Large intestine (tissue), 12 donors: Measurements from ENCODE around the gene SHLD2. TPM values are rescaled to one million over a fixed set of nuclear protein-coding genes. Genes with fewer than 3 reads are reported as not detected.

ENCODE experiments used
- DNase-seq, 2 donors: peaks; one replicate each; pipeline versions ENCODE4 v3.0.0 to v3.0.0-alpha.2; 2013
- H3K27ac ChIP-seq: one replicate; pipeline ENCODE4 v1.5.1; 2013; ENCODE audit warnings: low read length
- H3K27me3 ChIP-seq: 2 replicates; pipeline ENCODE4 v1.6.1; 2013; ENCODE audit warnings: low read length; ENCODE audit not compliant: control insufficient read depth, insufficient read depth
- H3K36me3 ChIP-seq: 2 replicates; pipeline ENCODE4 v1.6.1; 2013; ENCODE audit warnings: low read length; ENCODE audit not compliant: control insufficient read depth, insufficient read depth
- H3K4me1 ChIP-seq: one replicate; pipeline ENCODE4 v1.6.1; 2013; ENCODE audit warnings: low read length; ENCODE audit not compliant: control insufficient read depth, insufficient read depth
- H3K4me3 ChIP-seq: one replicate; pipeline ENCODE4 v1.5.1; 2013; ENCODE audit warnings: low read length
- H3K9me3 ChIP-seq: one replicate; pipeline ENCODE4 v1.6.1; 2013; ENCODE audit warnings: mild to moderate bottlenecking, low read depth, low read length, moderate library complexity; ENCODE audit not compliant: control insufficient read depth
- WGBS: methylation state at CpG from one replicate; pipeline ENCODE4 v1.1.5; 2013; ENCODE audit warnings: low lambda C conversion rate; ENCODE audit not compliant: insufficient coverage; 5-methylcytosine and 5-hydroxymethylcytosine counted together
- long read RNA-seq, 11 donors: transcript quantifications; one replicate each; lab custom pipeline, GENCODE V29; 2026
- polyA plus RNA-seq: library from polyadenylated mRNA; unstranded; fragments of 120-200 nt; gene quantifications from one replicate; pipeline ENCODE4 v1.2.1, GENCODE V29; 2013

The SHLD2 gene, protein sequence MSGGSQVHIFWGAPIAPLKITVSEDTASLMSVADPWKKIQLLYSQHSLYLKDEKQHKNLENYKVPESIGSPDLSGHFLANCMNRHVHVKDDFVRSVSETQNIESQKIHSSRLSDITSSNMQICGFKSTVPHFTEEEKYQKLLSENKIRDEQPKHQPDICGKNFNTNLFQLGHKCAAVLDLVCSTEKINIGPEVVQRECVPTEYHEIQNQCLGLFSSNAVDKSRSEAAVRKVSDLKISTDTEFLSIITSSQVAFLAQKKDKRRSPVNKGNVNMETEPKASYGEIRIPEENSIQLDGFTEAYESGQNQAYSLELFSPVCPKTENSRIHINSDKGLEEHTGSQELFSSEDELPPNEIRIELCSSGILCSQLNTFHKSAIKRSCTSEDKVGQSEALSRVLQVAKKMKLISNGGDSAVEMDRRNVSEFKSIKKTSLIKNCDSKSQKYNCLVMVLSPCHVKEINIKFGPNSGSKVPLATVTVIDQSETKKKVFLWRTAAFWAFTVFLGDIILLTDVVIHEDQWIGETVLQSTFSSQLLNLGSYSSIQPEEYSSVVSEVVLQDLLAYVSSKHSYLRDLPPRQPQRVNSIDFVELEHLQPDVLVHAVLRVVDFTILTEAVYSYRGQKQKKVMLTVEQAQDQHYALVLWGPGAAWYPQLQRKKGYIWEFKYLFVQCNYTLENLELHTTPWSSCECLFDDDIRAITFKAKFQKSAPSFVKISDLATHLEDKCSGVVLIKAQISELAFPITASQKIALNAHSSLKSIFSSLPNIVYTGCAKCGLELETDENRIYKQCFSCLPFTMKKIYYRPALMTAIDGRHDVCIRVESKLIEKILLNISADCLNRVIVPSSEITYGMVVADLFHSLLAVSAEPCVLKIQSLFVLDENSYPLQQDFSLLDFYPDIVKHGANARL
- 35.9 TPM for polyA plus RNA-seq
- long read RNA-seq, donor 1, partial matches to known transcripts = 0 of 3 reads
- long read RNA-seq, donor 1, other reads (novel, unspliced or antisense) = 0 of 3 reads
- long read RNA-seq, donor 2, partial matches to known transcripts = 0 of 3 reads
- long read RNA-seq, donor 2, other reads (novel, unspliced or antisense) = 0 of 3 reads
- long read RNA-seq, donor 3 = 0 reads
- long read RNA-seq, donor 4 = 0 reads
- long read RNA-seq, donor 5, partial matches to known transcripts = 0 of 2 reads
- long read RNA-seq, donor 5, other reads (novel, unspliced or antisense) = 0 of 2 reads
- long read RNA-seq, donor 6, transcript SHLD2-202 (10 exons, 3,614 nt) = major isoform, 5 of 13 reads
- long read RNA-seq, donor 6, partial matches to known transcripts = 6 of 13 reads
- long read RNA-seq, donor 6, other reads (novel, unspliced or antisense) = 0 of 13 reads
- long read RNA-seq, donor 7, partial matches to known transcripts = 25 of 42 reads
- long read RNA-seq, donor 7, other reads (novel, unspliced or antisense) = 16 of 42 reads
- long read RNA-seq, donor 8, partial matches to known transcripts = 8 of 9 reads
- long read RNA-seq, donor 8, other reads (novel, unspliced or antisense) = 0 of 9 reads
- long read RNA-seq, donor 9, partial matches to known transcripts = 0 of 2 reads
- long read RNA-seq, donor 9, other reads (novel, unspliced or antisense) = 0 of 2 reads
- long read RNA-seq, donor 10, partial matches to known transcripts = 58 of 98 reads
- long read RNA-seq, donor 10, other reads (novel, unspliced or antisense) = 35 of 98 reads
- long read RNA-seq, donor 11, partial matches to known transcripts = 0 of 5 reads
- long read RNA-seq, donor 11, other reads (novel, unspliced or antisense) = 0 of 5 reads

DNA sequence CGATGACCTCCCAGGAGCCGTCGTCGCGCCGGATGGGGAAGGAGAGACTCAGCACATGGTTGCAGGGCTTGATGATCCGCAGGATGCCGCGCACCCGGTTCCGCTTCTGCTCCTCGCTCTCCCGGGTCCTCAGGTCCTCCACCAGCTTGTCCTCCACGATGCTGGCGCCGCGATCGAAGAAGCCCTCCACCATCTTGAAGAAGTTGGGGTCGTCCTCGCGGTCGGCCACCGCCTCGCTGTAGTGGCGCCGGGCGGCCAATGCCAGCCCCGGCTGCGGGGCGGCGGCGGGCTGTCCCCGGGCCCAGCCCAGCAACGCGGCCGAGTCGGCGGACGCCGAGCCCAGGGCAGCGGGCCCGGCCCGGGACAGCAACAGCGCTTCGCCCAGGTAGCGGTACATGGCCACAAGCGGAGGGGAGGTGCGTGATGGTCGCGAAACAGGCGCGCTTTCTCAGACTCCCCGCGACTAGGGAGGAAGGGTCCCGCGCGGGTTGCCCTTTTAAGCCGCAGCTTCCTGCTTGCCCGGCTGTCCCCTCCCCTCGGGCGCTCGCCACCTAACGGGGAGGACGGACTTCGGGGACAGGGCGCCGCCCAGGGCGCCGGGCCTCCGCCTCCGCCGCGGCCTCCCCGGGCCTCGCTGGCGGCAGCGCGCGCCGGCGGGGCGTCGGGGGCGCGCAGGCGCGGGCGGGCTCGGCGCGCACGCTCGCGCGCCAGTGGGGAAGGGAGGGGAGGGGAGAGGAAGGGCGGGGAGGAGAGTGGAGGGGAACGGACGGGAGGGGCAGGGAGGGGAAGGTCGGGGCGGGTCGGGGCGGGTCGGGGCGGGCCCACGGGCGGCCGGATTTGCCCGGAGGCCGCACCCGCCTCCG, at the start of gene SHLD2, which contains the start of gene GLUD1:
SHLD2 (plus strand) TSS at position 834 of the 863 bp plus-strand sequence. CDS start 56,149 bp downstream, outside the sequence.
GLUD1 (minus strand) TSS at position 471 of the 863 bp plus-strand sequence; CDS start at position 397, 74 bp downstream.
- Histone ChIP-seq H3K36me3 (peaks cover 6% of the 10 kb centered on the region), H3K4me1 (peaks cover 8% of the 10 kb centered on the region), H3K27me3 (no peaks in the 10 kb centered on the region), H3K9me3 (no peaks in the 10 kb centered on the region), H3K27ac (peak within 1 kb of the TSS; percentile 90), H3K4me3 (peak within 1 kb of the TSS; percentile 79)
- peak; percentile 92 to 95 for DNase-seq
- no CpG with 5 or more reads among the region's 111 CpGs for WGBS

DNA sequence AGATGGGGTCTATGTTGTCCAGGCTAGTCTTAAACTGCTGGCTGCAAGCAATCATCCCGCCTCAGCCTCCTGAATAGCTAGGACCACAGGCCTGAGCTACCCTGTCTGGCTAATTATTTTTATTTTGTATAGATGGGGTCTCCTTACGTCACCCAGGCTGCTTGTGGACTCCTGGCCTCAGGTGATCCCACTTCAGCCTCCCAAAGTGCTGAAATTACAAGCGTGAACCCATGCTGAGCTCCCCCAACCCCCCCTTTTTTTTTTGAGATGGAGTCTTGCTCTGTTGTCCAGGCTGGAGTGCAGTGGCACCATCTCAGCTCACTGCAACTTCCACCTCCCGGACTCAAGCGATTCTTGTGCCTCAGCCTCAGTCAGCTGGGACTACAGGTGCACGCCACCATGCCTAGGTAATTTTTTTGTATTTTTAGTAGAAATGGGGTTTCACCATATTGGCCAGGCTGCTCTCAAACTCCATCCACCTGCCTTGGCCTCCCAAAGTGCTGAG, 49.5 kb upstream of the SHLD2 start:
- Histone ChIP-seq H3K27ac (no peak overlapping the region), H3K4me1 (no peaks in the 10 kb centered on the region), H3K36me3 (peaks cover 15% of the 10 kb centered on the region), H3K9me3 (no peaks in the 10 kb centered on the region), H3K27me3 (no peaks in the 10 kb centered on the region), H3K4me3 (no peak overlapping the region)
- no peak for DNase-seq
- WGBS = no CpG with 5 or more reads among the region's 6 CpGs

DNA sequence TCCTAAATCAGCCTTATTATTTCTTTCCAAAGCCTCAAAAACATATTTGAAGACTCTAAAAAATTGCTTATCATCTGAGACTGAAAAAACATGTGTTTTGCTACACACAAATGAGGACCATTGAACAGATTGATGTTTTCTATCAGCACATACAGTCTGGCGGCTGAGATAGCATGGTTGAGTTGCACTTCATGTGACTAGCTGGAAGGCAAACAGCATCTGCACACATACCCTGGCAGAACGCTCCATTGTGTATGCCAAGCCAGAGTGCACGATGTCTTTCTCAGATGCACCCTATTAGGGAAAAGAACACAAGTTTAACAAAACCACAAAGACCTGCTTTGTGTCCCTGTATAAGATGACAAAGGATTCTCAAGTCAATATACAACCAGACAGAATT, 41.9 kb upstream of the SHLD2 start:
- Histone ChIP-seq H3K36me3 (peaks cover 72% of the 10 kb centered on the region), H3K4me1 (no peaks in the 10 kb centered on the region), H3K9me3 (no peaks in the 10 kb centered on the region), H3K27ac (no peak overlapping the region), H3K27me3 (no peaks in the 10 kb centered on the region), H3K4me3 (no peak overlapping the region)
- WGBS = no CpG with 5 or more reads among the region's 3 CpGs
- no peak for DNase-seq

DNA sequence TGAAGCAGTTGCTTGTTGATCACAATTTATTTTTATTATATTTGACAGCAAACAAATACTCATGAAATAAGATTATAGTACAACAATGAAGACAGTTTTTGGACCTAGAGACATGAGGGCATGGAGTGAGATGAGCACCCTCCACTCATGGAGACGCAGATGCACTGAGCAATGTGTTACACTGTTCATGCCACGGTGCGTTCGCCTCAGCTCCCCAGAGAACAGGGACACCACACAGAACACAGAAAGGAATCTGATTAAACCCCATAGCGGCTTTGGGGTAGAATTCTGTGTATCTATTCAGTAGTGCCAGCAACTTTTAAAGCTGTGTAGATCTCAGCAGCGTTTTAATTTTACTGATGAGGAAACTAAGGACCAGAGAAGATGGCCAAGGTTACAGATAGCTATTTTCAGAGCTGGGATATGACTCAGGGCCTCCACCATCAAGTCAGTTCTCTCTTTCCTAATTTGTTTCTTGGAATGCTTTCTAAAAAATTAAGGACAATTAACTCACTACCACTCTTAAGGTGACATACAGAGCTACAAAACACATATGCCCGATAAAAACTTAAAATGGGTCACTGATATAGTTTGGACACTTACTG, 41.3 kb upstream of the SHLD2 start:
- no peak overlapping the region for H3K27ac ChIP-seq
- H3K36me3 ChIP-seq = peaks cover 73% of the 10 kb centered on the region
- no peak overlapping the region for H3K4me3 ChIP-seq
- H3K27me3 ChIP-seq = no peaks in the 10 kb centered on the region
- no peak for DNase-seq
- H3K4me1 ChIP-seq = no peaks in the 10 kb centered on the region
- WGBS = 100% methylated on average over 2 of the region's 7 CpGs
- H3K9me3 ChIP-seq = no peaks in the 10 kb centered on the region

DNA sequence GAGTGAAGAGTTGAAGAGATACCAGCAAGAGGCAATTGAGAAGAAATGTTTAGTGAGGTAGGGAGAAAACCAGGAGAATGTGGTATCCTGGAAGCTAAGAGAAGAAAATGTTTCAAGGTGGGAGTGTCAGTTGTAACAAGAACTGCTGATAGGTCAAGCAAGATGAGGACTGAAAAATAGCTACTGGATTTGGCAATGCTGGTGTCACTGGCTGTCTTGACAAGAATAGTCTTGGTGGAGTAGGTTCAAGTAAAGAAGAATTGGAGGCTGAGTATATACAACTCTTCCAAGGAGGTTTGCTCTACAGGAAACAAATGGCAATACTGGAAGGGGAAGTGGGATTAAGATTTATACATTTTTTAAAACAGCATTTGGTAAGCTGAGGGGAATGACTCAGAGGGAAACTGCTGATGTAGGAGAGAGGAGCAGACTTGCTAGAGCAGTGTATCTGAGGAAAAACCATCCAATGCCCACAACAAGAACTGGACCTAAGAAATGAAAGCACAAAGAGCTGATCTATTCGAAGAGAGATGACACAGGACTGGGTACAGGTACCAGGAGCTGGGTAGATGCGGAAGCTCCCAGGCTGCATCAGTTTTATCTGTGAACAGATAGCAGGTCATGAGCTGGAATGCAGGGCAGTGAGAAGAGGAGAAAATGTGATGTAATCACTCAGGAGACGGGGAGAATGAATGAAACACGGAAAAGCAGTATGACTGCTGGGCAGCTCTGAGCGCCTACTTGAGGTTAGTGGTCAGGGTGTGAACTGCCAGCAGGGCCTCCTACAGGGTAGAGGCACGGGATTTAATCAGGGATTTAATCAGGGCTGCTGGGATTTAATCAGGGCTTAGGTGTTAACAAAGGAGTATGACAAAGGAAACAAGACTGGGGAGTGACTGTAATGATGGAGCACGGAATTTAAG, 40.4 kb upstream of the SHLD2 start:
- WGBS = 72% methylated on average over 2 of the region's 7 CpGs
- no peaks in the 10 kb centered on the region for H3K27me3 ChIP-seq
- H3K4me1 ChIP-seq = no peaks in the 10 kb centered on the region
- no peak overlapping the region for H3K27ac ChIP-seq
- peaks cover 77% of the 10 kb centered on the region for H3K36me3 ChIP-seq
- H3K9me3 ChIP-seq = no peaks in the 10 kb centered on the region
- no peak overlapping the region for H3K4me3 ChIP-seq
- DNase-seq = no peak

DNA sequence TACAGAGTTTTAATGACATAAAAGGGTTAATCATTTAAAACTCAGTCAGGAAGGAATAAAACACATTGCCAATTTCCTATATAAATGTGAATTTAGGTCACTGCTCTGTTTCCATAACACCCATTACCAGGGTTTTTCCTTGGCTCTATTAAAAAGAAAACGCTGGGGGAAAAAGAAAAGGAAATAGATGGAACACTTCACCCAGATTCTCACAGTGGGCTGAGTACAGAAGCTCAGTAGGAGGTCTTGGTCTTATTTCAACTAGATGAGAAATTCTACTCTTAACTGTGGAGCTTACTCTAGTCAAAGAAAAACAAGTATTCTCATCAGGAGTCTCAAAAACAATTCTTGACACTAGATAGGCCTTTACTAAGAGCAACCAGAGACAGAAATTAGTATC, 36.8 kb upstream of the SHLD2 start:
- no peaks in the 10 kb centered on the region for H3K27me3 ChIP-seq
- H3K4me3 ChIP-seq = no peak overlapping the region
- no CpG with 5 or more reads among the region's 1 CpG for WGBS
- H3K4me1 ChIP-seq = no peaks in the 10 kb centered on the region
- no peak for DNase-seq
- H3K36me3 ChIP-seq = peaks cover 79% of the 10 kb centered on the region
- no peaks in the 10 kb centered on the region for H3K9me3 ChIP-seq
- no peak overlapping the region for H3K27ac ChIP-seq

DNA sequence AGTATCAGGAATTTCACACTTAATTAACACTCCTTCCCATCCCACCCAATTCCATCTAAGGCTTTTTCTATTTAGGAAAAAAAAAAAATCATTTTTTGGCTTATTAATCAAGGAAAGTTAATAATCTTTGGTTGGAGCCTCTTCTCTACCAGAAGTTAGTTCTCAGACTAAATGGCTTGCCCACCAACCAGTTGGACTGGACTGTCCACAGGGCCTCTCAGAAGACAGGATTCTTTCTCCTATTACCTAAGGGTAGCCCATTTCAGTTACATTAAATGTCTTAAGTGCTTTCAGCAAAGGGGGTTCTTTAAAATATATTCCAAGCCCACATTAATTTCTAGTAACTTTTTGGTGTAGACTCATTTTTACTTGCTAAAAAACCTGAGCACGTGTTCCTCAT, 35.6 kb upstream of the SHLD2 start:
- Histone ChIP-seq H3K36me3 (peaks cover 78% of the 10 kb centered on the region), H3K9me3 (no peaks in the 10 kb centered on the region), H3K27me3 (no peaks in the 10 kb centered on the region), H3K4me3 (no peak overlapping the region), H3K4me1 (no peaks in the 10 kb centered on the region), H3K27ac (no peak overlapping the region)
- no peak for DNase-seq
- 88% methylated on average over 1 of the region's 1 CpG for WGBS
